AG08396 (cell line): ENCODE measurements around the gene DYNC1LI2.
"Not testable (repeated sequence)": the region's sequence is repeated elsewhere in the genome, so short reads cannot be mapped to it uniquely, and the experiment has no call there.

Experiments
- DNase-seq: peaks from one replicate; pipeline ENCODE4 v3.0.0; 2012; ENCODE audit warnings: low spot score, mixed read lengths

The DYNC1LI2 gene

GRCh38 chr16:66751303-66751991 lies at the start of gene DYNC1LI2:
Gene DYNC1LI2 (minus strand): TSS chr16:66751609. CDS start chr16:66751591, 18 bp downstream.
- DNase-seq, result peak; percentile 98

- no peak for DNase-seq
These were observed 49.4 kb upstream of the DYNC1LI2 start for GRCh38 chr16:66800856-66801255.

GRCh38 chr16:66798161-66798560 lies 46.8 kb upstream of the DYNC1LI2 start:
- DNase-seq, result no peak

- DNase-seq, result not testable (repeated sequence)
These were observed 42.6 kb upstream of the DYNC1LI2 start for GRCh38 chr16:66793984-66794383.

- DNase-seq, result no peak
These were observed 38.8 kb upstream of the DYNC1LI2 start for GRCh38 chr16:66790130-66790733.

GRCh38 chr16:66787427-66787826 lies 36.0 kb upstream of the DYNC1LI2 start:
- no peak for DNase-seq

- no peak for DNase-seq
These were observed 35.1 kb upstream of the DYNC1LI2 start for GRCh38 chr16:66786551-66786950.

GRCh38 chr16:66776457-66776856 lies 25.0 kb upstream of the DYNC1LI2 start:
- no peak for DNase-seq

- DNase-seq, result no peak
These were observed 23.6 kb upstream of the DYNC1LI2 start for GRCh38 chr16:66774981-66775380.

- no peak for DNase-seq
These were observed 6.7 kb upstream of the DYNC1LI2 start for GRCh38 chr16:66758086-66758485.

- no peak for DNase-seq
These were observed 3.4 kb upstream of the DYNC1LI2 start for GRCh38 chr16:66754819-66755218.

- no peak for DNase-seq
These were observed 2.8 kb upstream of the DYNC1LI2 start for GRCh38 chr16:66754211-66754610.

GRCh38 chr16:66752958-66753357 lies 1.5 kb upstream of the DYNC1LI2 start:
- no peak for DNase-seq

- no peak for DNase-seq
These were observed 970 bp upstream of the DYNC1LI2 start for GRCh38 chr16:66752379-66752778.

GRCh38 chr16:66751992-66752322 lies 548 bp upstream of the DYNC1LI2 start:
- no peak for DNase-seq

GRCh38 chr16:66751053-66751302 lies 431 bp downstream of the DYNC1LI2 start:
- peak; percentile 36 for DNase-seq

GRCh38 chr16:66750279-66751052 lies 943 bp downstream of the DYNC1LI2 start:
- peak; percentile 24 for DNase-seq

GRCh38 chr16:66746682-66747081 lies 4.7 kb downstream of the DYNC1LI2 start:
- DNase-seq, result no peak

GRCh38 chr16:66746048-66746447 lies 5.4 kb downstream of the DYNC1LI2 start:
- DNase-seq, result no peak

GRCh38 chr16:66741950-66742808 lies 9.2 kb downstream of the DYNC1LI2 start:
- no peak for DNase-seq

- peak; percentile 88 for DNase-seq
These were observed 10.1 kb downstream of the DYNC1LI2 start for GRCh38 chr16:66741169-66741900.

GRCh38 chr16:66740533-66740932 lies 10.9 kb downstream of the DYNC1LI2 start:
- no peak for DNase-seq
